Pulmonary artery endothelial cell (primary cell): ENCODE data around the gene RAB44. TPM values are rescaled to one million over a fixed set of nuclear protein-coding genes. Genes with fewer than 3 reads are reported as not detected.

Source experiments
- DNase-seq: peaks from one replicate; pipeline ENCODE4 v3.0.0-alpha.2; 2011; ENCODE audit warnings: low read depth, low spot score
- total RNA-seq: library from RNA; depleted of rRNA; stranded (reverse); fragments of >200 nt; gene quantifications from 2 replicates; pipeline ENCODE4 v1.2.3, GENCODE V29; 2014

Gene RAB44
- total RNA-seq, 1 donor from 2014 or later = not detected

DNA sequence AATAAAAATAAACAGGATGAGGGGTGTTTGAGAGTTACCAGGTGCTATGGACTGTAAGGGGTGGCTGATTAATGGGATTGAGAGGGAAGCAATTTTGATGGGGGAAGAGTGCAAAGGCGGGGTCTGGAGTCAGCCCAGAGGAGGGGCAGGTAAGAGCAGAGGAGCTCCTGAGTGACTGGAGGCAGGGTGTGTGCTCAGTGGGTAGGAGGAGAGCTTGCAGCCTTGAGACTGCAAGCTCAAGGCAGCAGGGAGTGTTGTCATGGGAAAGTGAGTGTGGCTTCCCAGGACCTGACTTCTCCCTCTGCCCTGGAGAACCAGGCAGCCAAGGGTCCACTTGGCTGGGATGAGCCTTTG, 54.2 kb downstream of the RAB44 start:
- no peak for DNase-seq

DNA sequence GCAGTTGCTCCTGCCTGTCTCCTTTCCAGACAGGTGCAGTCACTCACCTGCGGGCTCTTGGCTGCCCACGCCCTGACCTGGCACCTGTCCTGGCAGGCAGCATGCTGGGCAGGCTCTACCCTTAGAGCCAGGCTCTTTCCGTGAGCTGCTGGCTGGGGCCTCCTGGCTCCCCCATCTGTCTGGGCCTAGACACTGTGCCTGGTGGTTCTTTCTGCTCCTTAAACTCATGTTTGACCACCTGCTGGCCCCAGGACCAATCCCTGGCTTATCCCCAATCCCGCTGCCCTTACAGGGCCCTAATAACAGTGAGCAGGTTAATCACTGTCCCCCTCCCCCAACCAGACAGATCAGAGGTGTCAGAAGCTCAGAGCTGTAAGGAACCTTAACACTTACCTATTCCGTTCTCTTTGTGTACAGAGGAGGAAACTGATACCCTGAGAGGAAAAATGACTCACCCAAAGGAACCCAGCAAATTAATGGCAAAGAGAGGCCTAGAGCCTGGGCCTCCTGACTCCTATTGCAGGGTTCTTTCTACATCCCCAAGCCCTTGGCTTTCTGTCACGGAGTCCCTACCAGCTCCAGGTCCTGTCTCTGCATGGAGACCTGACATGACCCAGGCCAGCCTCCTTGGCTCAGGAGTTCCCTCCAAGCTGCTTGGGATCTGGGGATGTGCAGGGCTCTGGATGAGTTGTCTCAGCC, 54.7 kb downstream of the RAB44 start:
- DNase-seq = no peak

GRCh38 chr6:36752886-36753506, 55.4 kb downstream of the RAB44 start:
- DNase-seq = no peak

DNA sequence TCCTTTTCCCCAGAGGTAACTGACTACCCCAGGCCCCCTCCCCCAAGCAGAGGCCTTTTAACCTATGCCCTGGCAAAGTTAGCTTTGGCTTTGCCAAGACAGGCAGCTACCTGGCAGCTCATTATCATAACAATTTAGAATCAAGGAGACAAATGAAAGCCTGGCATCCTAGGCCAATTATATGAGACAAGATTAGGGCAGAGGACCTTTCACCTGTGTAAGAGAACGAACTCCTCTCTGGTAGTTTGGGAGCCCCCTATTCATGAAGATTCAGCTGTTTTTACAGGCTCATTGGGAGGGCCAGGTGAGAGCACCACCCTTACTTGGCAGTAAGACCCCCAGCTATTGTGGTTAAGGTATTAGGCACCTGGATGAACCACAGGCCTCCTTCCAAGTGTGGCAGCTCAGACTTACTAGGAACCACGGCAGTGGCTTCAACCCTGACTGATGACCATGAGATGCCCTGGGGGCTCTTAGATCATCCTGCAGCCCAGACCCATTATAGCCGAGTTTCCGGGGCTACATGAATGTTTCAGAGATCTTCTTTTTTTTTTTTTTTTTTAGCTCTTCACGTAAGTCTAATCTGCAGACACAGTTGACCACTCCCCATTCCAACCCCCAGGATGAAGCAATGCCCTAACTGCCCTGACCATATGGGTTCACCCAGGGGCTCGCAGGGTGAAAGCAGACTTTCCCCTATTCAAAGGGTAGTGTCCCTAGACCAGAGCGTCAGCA, 56.2 kb downstream of the RAB44 start:
- no peak for DNase-seq

DNA sequence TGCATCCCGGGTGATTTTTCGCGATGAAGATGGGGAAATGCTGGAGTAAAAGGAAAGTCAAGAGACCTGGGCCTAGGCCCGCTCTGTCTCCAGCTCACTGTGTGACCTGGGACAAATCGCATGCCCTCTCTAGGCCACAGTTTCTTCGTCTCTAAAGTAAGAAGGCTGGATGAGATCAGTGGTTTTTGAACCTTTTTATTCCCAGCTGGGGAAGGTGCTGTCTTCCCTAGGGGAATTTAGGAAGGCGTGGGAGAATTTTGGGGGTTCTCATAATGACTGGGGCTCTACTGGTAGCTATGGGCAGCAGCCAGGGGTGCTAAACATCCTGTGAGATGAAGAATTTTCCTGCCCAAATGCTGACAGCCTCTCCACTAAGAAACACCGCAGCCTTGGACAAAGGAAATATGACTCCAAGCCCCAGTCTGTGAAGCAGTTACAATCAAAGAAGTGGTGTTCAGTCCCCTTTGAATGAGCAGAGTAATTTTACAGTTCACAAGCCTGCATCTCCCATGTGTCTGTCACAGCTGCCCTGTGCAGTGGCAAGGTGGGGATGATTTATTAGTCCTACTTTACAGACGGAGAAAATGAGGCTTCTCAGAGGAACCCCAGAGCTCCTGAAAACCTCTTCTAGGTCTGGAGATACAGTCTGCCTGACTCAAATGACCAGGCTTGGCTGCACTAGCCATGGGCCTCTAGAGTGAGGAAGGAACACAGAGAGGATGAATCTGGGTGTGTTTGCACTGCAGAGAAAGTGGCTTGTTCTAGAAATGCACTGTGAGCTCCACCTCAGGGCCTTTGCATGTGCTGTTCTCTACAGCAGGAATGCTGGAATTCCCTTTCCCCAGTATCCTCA, 57.2 kb downstream of the RAB44 start:
- DNase-seq = no peak

GRCh38 chr6:36755435-36756348, 58.1 kb downstream of the RAB44 start:
- peak; percentile 84 for DNase-seq

DNA sequence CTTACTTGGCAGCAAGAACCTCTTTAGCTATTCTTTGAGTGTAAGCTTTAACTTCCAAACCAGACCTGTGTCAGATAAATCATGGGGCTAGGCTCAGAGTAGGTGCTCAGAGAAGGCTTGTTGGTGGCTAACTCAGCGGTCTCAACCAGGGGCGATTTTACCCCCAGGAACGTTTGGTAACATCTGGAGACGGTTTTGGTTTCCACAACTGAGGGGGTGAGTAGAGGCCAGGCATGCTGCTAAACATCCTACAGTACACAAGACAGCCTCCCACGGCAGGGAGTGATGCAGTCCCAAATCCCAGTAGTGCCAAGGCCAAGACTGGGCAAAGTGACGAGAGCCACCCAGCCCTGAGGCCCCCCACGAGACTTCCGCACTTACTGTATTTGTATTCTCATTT, 59.2 kb downstream of the RAB44 start:
- DNase-seq = no peak

GRCh38 chr6:36757206-36757605, 59.6 kb downstream of the RAB44 start:
- DNase-seq = no peak

DNA sequence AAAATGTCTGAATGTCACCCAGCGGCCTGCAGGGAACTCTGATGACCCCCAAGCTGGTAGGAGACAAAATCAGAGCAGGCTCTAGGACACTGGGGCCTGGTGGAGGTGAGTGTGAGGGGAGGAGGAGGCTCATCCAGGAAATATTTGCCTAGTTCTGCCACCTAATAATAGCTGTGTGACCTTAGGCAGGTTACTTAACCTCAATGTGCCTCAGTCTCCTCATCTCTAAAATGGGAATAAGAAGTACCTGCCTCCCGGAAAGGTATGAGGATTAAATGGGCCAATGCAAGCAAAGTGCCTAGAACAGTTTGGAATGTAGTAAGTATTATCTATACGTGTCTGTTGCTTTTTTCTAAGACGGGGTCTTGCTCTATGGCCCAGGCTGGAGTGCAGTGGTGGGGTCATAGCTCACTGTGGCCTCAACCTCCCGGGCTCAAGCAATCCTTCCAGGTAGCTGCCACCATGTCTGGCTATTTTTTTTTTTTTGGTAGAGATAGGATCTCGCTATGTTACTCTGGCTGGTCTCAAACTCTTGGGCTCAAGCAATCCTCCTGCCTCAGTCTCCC, 60.4 kb downstream of the RAB44 start:
- no peak for DNase-seq

DNA sequence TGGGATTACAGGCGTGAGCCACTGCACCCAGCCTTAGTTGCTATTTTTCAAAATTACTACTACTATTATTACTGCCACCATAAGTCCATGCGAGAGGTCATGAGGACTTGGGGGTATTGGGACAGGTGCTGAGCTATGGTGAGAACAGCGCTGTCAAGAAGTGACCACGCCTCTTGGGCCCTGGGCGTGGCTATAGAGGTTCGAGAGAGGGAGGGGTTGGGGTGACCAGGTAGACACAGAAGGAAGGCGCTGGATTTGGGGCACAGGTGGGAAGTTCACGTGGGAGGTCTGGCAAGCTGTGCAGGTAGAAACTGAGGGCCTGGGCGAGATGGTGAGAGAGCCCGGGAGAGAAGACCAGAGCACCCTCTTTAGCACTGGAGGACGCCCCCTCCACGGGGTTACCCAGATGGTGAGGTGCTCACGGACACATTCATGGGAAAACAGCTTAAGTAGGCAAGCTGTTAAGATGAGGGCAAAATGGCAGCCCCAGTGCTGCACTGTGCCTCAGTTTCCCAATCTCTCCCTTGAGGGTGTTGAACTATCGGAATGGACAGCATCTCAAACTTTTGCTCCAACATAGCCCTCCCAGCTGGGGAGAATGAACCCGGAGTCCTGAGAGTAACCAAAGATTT, 61.0 kb downstream of the RAB44 start:
- DNase-seq = no peak

- DNase-seq = peak; percentile 35
Measured at GRCh38 chr6:36759148-36759759, 61.6 kb downstream of the RAB44 start.

DNA sequence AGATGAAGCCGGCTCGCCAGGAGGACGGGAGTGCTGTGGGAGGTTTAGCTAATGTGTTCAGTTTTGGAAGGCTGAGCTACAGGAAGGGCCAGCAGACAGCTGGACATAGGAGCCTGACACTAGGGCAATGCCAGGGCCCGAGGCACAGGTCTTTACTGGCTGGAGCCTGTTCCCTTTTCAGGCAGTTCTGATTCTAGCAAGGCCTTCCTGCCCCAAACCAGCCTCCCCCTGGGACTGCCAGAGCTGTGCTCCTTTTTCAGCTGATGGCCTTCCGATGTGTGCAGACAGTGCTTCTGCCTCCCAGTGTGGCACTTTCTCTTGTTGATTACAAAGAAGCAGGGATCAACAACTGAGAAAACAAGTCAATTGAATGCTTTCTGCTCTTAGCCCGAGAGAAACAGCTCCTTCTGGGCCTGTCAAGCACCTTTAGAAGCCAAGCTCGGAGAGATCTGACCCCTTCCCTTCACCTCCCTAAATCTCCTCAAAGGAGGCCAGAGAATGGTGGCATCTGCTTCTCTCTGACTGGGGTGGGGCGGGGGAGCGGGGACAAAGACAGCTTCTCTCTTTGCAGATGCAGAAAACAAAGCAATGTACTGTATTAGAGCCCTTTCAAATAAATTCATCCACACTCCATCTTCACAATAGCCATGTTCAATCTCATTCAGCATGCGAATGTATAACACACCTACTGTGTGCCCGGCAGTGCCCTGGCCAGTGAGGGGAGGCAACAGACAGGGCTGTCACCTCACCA, 63.2 kb downstream of the RAB44 start:
- DNase-seq = no peak

DNA sequence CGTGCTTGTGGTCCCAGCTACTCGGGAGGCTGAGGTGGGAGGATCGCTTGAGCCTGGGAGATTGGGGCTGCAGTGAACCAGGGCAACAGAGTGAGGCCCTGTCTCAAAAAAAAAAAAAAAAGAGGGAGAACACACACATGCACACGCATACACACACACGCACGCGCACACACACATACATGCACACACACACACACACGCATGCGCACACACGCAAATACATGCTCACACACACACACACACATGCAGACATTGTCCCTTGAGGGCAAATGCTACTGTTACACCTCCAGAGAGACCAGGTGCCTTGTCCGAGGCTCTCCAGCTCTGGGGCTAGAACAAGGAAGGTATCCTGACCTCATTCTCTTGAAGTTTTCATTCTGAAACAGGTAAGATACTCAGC, 64.5 kb downstream of the RAB44 start:
- no peak for DNase-seq

GRCh38 chr6:36765190-36765589, 67.6 kb downstream of the RAB44 start:
- DNase-seq = no peak

DNA sequence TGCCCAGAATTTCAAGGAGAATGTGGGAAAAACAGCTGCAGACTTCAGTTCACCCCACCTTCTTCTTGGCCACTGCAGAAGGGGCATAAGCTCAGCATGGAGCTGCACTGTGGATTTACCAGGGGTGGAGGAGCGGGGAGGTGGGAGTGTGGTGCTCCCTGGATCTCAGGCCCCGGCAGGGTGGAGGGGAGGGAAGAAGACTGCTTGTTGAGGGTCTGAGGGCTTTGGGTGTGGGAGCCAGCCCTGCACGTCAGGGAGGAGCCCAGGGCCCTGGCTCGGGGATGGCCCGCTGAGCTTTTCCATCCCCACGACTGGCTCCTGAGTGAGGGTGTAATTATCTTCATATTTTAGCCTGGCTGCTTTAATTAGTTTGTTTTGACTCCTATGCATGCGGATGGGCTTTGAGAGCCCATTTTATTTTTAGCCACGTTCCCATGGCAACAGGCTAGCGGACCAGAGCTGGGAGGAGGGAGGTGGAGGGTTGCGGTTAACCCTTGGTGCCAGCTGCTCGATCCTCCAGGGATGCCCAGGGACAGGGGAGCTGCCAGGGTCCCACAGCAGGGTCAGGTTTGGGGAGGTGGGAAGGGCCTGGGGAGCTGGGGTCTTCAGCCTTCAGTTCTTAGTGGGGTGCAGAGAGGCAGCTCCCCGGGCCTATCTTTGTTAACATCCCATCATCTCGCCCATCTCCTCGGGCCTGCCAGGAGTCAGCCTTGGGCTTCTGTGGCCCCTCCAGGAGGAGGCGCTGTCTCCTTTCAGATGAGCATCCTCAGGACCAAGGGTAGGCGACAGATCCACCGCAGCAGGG, 68.2 kb downstream of the RAB44 start:
- peak; percentile 49 for DNase-seq

DNA sequence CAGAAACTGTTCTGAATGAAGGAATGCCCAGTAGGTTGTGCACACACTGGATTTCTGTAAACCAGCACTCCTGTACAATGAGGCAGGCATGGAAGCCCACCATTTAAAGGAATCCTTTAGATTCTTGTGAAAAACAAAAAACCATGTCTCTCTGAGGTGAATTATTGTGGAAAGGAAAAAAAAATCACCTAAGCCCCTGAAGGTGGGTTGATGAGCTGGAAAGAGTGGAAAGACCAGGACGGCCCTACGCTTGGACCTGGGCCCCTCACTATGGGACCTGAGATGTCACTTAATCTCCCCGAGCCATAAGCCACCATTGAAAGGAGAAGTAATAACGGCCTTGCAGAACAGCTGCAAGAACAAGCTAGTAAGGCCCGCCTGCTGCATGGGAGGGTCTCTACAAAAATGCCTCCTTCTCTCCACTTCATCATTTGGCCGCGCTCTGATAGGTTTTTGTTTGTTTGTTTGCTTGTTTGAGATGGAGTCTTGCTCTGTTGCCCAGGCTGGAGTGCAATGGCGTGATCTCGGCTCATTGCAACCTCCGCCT, 68.8 kb downstream of the RAB44 start:
- DNase-seq = no peak

DNA sequence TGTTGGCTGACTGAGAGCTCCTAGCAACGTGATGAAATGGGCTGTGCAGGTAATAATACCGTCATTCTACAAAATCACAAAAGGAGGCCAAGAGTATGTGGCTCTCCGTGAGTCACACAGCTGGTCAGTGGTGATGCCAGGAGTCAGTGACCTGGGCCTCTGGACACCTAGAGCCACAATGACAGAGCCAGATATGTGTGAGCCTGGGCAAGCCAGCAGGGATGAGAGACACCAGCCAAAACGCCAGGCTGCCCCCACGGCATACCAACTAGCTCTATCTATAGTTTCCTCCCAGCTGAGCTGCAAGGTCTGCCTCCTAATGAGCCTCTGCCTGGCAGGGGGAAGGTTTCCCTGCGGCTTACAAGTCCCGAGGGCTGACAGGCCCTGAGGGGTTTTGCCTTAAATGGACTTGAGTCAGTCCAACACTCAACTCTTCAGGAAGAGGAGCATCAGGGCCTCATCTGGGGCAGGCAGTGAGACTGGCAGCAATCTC, 71.6 kb downstream of the RAB44 start:
- no peak for DNase-seq
